Stimulated activated CD4-positive, alpha-beta T cell treated with anti-CD3 and anti-CD28 coated beads, Interleukin-1b, Interleukin-23, amount 100 ng/mL, for 48 hours (primary cell): Measurements from ENCODE around the gene SHISA8.
"Not testable (repeated sequence)": the region's sequence is repeated elsewhere in the genome, so short reads cannot be mapped to it uniquely, and the experiment has no call there.

Experiments
- DNase-seq: peaks from one replicate; pipeline ENCODE4 v3.0.0-alpha.2; 2020

The SHISA8 gene

DNA sequence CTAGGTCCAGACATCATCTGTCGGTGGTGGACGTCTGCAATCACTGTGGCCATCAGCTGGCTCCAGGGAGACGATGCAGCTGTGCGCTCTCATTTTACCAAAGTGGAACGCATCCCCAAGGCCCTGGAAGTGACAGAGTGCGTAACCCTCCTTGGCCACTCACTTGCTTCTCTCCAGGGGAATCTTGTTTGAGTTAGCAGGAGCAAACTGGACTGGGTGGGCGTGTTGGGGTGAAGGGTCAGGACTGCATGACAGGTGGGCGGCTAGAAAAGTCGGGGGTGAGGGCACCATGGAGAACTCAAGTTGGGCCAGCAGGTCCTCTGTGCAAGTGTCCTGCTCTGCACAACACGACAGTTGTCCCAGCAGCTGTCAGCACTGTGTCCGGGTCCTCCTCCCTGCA is 16.2 kb downstream of the SHISA8 start:
- no peak for DNase-seq

DNA sequence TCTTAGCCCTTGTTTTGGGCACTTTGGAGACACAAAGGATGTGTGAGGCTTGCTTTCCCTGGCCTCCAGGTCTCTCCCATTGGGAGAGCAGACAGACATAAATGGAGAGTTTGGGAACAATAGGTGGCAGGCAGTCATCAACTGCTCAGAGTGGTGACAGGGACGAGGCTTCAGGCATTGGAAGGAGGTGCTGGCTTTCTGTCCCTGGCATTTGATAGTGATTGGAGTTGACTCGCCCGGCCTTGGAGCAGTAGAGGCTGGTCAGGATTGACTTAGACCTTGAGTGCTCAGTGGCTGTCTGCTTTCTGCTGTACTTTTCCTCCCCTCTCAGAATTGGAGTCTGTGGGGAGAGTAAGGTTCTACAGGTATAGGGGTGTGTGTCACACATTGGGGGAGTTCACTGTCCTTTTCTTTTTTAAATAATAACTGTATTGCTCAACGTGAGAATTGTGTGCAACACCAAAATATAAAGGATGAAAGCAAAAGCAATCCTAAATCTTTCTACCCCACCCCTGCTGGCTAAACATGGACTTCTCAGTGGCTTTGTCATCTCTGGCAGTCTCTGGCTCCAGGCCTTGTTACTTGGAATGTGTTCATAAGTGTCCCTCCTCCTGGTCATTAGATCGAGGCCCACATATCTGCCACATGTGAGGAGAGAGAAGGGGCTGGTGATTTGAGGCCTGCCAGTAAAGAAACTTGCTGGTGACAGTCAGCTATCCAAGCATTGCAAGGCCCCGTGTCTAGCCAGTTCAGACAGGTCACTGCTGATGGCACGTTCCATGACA is 21.1 kb downstream of the SHISA8 start:
- no peak for DNase-seq

DNA sequence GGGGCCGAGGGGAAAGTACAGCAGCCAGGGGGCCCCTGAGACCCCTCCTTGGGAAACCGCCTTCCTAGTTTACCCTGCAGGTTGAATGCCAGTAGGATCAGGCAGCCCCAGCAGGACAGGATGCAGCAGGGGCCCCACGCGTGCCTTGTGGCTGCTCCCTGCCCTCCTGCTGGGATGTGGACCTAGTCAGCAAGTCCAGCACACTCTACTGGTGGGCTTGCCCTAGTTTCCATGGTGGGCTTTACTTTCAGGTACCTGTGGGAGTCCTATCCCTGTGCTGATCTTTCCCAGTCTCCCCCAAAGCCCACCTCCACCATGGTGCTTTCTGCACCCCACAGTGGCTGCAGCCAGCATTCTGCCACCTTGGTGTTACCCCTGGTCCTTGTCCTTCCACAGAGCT is 22.2 kb downstream of the SHISA8 start:
- DNase-seq = no peak

DNA sequence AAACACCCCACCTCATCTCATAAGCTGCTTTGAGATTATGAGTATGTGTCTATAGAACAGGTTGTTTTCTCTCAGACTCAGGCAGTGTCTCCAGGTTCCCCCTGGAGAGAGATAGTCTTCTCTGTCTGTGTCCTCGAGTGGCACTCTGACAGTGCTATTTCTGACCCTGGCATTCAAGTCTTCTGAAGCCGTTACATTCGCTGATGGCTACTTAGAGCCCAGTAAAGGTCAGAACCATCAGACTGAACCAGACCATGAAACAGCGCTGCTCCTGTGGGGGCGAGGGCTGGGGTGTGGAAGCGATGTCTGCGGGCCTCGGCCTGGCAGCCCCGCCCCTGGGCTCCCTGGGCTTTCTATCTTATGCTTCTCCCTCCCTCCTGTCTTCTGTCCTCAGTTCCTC is 23.5 kb downstream of the SHISA8 start:
- DNase-seq = no peak

DNA sequence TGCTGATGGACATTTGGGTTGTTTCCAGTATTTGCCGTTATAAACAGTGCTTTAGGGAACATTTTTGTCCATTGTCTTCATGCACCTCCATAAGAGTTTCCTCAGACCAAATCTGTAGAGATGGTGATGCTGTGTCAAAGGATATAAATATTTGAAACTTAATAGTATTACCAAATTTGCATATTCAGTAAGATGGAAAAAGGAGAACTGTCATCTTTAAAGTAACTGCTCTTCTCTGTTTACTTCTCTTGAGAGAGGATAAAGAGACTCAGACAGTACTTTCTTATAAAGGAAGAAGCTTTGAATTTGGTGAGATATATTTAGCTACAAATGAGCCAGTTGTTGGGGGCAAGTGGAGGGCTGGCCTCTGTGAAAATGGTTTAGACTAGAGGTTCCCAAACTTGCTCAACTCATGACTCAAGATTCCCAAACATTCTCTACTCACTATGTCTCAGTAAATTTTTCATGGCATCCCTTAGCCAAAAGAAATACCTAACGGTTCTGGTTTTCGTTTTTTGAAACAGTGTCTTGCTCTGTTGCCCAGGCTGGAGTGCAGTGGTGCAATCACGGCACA is 26.2 kb downstream of the SHISA8 start:
- DNase-seq = no peak

DNA sequence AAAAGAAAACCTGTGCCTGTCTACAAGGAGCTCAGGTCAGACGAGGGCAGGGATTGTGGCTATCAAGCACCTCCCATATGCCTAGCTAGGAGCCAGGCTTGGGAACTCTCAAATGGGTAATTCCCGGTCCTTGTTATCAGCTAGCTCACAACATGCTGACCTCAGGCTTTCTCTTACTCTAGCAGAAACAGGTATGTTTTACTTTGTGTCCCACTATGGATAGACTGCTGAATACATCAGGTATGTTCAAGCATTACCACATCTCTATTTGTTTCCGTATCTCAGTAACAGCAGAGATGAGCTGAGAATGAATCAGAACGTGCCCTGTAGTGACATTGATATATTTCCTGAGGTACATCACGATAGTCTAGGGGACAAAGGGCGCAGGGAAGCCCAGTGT is 29.4 kb downstream of the SHISA8 start:
- DNase-seq = no peak

DNA sequence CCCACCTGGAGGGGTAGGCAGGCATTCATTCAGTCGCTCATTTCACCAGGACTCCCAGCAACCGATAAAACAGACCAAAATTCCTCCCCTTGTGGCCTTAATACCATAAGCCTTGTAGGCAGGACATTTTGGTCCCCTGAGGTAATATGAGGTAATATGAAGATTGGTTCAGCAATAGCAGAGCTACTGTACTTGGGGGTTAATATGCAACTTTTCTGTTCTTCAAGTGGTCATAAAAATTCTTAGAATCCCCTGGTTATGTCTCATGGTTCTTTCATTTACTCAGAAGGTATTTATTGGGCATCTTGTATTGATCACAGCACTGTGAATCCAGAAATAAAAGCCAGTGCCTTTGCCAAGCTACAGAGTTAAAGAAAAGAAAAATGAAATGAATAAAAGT is 29.8 kb downstream of the SHISA8 start:
- DNase-seq = no peak

DNA sequence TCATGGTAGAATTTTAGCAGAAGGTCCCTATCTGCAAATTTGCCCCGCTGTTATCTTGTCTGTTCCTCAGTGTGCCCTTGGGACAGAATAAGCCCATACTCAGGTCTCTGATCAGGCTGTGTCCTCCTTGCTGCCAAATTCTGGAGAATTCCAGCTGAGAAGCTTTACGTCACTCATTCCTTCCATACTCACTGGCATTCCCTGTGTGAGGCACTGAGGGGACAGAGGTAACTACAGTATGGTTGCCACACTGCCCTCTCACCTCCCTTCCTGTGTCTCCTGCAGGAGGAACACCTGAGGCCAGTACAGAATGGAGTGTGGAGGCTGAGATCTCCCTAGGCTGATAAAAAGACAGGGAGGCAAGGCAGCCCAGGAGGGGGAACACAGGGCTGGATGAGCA is 31.5 kb downstream of the SHISA8 start:
- no peak for DNase-seq

DNA sequence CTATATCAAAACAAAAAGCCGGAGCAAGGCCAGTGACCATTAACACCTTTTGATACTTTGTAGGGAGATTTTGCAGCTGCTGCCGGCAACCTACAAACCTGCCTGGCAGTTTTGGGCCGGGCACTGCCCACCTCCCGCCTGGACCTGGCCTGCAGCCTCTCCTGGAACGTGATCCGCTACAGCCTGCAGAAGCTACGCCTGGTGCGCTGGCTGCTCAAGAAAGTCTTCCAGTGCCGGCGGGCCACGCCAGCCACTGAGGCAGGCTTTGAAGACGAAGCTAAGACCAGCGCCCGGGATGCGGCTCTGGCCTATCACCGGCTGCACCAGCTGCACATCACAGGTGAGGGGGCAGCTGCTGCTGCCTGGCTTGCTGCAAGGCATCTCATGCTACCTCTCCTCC is 34.2 kb downstream of the SHISA8 start:
- no peak for DNase-seq

DNA sequence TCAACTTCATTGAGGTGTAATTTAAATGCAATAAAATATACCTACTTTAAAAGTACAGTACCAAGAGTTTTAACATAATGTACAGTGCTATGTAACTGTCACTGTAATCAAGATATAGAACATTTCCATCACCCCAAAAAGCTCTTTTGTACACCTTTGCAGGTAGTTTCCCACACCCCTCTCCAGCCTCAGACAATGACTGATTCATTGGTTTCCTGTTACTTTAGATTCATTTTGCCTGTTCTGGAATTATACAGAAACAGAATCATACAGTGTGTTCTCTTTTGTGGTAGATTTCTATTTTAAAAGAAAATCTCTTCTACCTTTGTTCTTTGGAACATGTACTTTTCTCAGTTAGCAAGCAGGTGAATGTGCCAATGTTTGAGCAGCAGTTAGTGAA is 38.2 kb downstream of the SHISA8 start:
- DNase-seq = no peak

DNA sequence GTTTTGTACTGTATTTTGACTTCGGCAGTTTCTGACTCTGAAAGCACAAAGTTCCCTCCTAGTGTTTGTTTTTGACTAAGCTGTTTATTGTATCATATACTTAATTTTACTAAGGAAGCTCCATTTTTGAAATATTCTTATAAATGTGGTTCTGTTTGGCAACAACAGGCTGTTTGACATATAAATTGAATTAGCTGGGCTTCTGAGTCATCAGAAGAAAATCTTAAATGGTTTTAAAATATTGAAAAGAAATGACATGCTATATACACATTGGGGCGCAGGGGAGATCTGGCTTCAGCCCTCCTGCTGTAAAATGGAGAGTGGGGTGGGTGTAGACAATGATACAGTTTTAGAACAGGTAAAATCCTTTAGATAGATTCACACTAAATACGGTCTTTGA is 38.6 kb downstream of the SHISA8 start:
- no peak for DNase-seq

DNA sequence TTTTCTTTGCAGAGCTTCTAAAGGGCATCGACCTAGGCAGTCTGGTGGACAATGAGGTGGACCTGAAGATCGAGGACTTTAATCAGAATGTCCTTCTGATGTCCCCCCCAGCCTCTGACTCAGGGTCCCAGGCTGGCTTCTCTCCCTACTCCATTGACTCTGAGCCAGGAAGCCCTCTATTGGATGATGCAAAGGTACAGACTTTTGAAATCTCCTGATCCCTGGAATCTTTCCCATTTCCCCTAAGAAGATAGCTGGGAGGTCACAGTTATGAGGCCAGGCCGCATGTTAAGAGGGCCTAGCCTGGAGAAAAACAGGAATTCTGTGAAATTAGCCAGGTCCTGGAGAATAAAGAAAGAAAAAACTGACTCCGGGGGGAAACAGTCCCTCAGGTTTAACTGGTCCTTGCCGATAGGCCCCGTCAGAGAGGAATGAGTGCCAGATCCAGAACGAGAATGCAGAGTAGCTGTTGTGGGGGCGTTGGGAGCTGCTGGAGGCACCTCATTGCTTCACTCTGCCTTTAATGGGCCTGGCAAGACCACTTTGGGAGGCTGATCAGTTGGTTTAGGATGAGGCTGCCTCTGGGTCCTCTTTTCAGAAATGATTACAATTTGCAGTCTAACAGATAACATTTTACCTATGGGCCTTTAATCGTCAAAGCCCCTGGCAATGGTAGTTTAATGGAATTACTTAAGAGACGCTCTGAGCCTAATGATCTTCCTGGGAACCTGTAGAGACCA is 39.2 kb downstream of the SHISA8 start:
- no peak for DNase-seq

DNA sequence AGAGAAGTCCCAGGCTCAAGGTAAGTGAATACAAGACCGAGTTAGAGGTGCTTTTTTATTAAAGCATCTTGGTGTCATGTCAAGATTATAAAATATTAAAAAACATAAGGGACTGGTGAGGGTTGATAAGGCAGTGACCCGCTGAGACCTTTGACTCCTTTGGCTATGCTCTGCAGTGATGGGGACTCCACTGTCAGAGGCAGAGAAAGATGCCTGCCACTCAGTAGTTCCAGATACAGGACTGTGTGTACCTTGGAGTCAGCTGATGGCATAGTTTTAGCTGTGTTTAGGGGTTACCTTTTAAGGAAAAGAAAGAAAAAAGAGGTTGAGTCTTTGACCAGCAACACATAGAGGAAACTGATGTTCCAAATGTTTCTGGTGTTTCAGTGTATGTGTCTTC is 40.8 kb downstream of the SHISA8 start:
- DNase-seq = no peak

DNA sequence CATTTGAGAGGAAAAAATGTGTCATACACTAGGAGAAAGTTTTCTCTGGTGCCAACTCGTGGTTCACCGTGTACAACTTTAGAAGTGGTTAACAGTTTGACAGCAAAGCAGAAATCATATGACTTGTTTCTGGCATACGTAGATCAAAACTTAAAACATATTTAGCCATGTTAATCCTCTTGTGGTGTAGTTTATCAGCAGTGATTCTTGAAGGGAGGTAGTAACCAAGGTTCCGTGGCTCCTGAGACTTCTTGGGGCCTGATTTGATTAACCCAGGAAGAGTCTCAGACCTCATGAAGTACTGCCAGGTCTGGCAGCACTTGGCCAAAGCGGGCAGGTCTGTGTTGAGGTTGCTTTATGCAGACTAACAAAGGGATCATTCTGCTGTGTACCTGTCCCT is 41.5 kb downstream of the SHISA8 start:
- peak; percentile 61 for DNase-seq

DNA sequence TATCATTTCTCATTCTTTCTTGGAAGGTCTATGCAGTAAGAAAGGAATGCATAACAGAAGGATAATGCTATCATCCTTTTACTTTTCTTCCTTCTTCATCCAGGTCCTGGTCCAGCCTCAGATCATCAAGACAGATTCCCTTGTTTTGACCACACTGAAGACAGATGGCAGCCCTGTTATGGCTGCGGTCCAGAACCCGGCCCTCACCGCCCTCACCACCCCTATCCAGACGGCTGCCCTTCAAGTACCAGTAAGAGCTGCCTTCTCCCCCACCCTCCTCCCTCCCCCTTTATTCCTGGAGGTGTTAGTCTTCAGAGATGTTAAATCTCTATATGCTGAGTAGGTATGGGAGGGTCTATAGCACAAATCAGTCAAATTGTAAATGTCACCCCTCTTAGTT is 44.1 kb downstream of the SHISA8 start:
- no peak for DNase-seq

DNA sequence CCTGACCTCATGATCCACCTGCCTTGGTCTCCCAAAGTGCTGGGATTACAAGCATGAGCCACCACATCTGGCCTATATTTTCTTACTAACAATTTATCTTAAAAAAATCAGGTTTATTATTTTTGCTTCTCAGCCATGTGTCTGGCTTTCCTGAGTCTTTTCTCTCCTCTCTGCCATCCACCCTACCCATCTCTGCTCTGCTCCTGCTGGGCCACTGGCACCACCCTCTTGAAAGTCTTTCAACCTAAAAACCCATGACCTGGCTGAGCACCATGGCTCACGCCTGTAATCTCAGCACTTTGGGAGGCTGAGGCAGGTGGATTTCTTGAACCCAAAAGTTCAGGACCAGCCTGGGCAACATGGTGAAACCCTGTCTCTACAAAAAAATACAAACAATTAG is 44.8 kb downstream of the SHISA8 start:
- not testable (repeated sequence) for DNase-seq

DNA sequence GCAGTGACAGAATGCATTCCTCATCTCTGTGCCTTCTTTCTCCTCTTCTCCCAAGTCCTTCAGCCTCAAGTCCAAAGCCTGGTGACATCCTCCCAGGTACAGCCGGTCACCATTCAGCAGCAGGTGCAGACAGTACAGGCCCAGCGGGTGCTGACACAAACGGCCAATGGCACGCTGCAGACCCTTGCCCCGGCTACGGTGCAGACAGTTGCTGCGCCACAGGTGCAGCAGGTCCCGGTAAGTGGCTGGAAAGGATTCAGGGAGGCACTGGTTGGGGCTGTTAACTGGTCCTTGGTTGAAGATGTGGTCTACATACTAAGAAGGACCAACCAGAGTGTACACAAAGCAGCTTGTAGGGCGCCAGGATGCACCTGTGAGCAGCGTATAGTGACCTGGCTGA is 46.3 kb downstream of the SHISA8 start:
- DNase-seq = no peak

DNA sequence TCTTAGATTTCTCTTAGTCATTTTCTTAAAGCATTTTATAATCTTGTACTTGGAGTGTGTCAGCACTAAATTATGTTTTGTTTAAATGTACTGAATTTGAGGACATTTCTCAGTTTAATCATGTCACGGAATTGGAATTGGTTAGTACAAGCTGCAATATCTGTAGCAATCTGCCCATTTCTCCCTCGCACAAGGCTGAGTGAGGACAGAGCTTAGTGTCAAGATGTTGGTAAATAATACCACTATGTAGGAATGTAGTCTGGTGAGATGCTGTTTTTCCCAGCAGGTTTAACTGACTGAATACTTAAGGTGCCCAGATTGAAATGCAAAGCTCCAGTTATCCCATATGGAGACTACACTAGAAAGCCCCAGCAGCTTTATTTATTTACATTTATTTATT is 51.4 kb downstream of the SHISA8 start:
- no peak for DNase-seq

DNA sequence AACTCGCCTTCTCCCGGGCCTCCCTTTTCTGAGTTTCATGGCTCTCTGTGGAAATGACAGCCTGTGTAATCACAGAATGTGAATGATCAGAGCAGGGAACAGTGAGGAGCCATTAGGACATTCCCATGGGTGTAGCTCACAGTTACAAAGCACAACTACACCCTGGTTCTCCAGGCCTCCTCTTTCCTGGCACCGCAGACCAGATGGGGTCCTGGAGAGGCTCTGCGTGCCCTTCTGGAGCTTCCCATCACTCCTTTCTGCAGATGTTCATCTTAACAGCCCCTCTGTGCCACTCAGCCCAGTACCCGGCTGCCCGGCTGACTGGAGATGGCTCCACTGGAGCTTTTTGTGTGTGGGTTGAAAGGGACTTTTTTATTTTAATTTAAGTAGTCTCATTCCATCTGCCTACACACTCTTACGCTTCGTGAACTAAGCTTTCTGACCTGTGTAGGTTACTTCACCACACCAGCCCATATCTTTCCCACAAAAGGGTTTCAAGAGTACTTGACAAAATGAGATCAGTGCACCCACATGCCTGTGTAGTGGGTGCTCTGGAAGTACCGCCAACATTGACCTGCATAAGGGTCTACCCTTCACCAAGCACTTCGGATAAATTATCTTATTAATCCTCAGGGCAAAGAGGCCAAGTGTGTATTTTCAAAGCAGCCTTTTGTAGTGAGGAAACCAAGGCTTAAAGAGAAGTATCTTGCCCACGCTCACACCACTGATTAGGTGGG is 52.2 kb downstream of the SHISA8 start:
- DNase-seq = peak; percentile 77

DNA sequence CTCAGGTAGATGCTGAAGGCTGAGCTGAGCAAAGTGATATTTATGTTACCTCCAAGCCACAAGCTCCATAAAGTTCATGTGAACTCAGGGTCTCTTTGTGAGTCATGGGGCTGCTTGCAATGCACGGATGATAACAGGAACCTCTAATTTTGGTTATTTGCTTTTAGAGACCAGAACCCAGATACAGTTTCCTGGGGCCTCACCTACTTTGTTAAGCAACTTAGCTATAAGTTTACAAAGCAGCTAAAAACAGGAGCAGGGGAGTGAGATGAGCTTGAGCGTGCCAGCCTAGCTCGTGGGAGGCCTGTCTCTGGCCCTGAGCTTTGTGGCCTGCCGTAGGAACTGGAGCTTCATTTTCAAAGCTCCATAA is 52.7 kb downstream of the SHISA8 start:
- DNase-seq = peak; percentile 57
